Endothelial cell of umbilical vein (primary cell): ENCODE data around the gene GLYATL1. TPM values are rescaled to one million over a fixed set of nuclear protein-coding genes. Genes with fewer than 3 reads are reported as not detected.

Experiments used
- BruUV-seq: library from RNA; stranded (reverse); fragments of 400-500 nt; replicated peaks from 2 replicates; lab custom pipeline; 2021; lab: Mats Ljungman, UMichigan
- CTCF ChIA-PET: fragments of 300-600, 350-600 bp; sonication (Branson Sonifier 250); formaldehyde crosslinking; loops from one replicate; lab custom pipeline; 2021; ENCODE audit warnings: antibody characterized with exemption, inconsistent platforms; lab: Charles Lee
- POLR2A ChIA-PET: fragments of 300-600, 350-600 bp; sonication (Branson Sonifier 250); formaldehyde crosslinking; loops from one replicate; lab custom pipeline; 2021; ENCODE audit warnings: antibody characterized with exemption, inconsistent platforms; lab: Charles Lee
- DNase-seq: peaks from one replicate; pipeline ENCODE4 v3.0.0-alpha.2; 2011; ENCODE audit warnings: low read depth, low spot score
- FAIRE-seq: peaks from 2 replicates; lab custom pipeline; 2011; peaks lifted over from hg19 to GRCh38; lab: Jason Lieb, UNC
- H2AFZ ChIP-seq: 2 replicates; pipeline ENCODE4 v1.6.0; 2012; ENCODE audit warnings: low read depth, low read length, control low read depth, inconsistent platforms
- H3K27ac ChIP-seq: 2 replicates; pipeline ENCODE4 v1.5.1; 2011; ENCODE audit warnings: low read depth, mild to moderate bottlenecking, control low read depth, low read length, moderate library complexity; ENCODE audit not compliant: insufficient read depth
- H3K27me3 ChIP-seq, 2 experiments: 2 replicates each; pipeline versions ENCODE4 v1.6.0 to v1.6.1; 2011; ENCODE audit warnings: low read length in 2 of 2, mixed read lengths in 1 of 2; ENCODE audit not compliant: control insufficient read depth in 2 of 2, insufficient read depth in 2 of 2
- H3K36me3 ChIP-seq, 2 experiments: 2 replicates in 1 of 2; 3 replicates in 1 of 2; pipeline ENCODE4 v1.5.1; 2011; ENCODE audit warnings: low read length in 2 of 2, mild to moderate bottlenecking in 1 of 2, moderate library complexity in 1 of 2; ENCODE audit not compliant: control insufficient read depth in 2 of 2, insufficient read depth in 2 of 2; ENCODE audit errors: extremely low read depth in 1 of 2
- H3K4me1 ChIP-seq: 3 replicates; pipeline ENCODE4 v1.5.1; 2011; ENCODE audit warnings: mild to moderate bottlenecking, low read length; ENCODE audit not compliant: control insufficient read depth, insufficient read depth; ENCODE audit errors: extremely low read depth
- H3K4me2 ChIP-seq: 2 replicates; pipeline ENCODE4 v1.6.1; 2011; ENCODE audit warnings: low read length, control low read depth, mixed read lengths; ENCODE audit not compliant: insufficient read depth
- H3K4me3 ChIP-seq, 3 experiments: fragments of 200-600 bp in 1 of 3; sonication (generic), shearing (Covaris generic) in 1 of 3; replicated peaks in 1 of 3; 2 replicates each; pipeline ENCODE4 v1.5.1; 2011 to 2016; ENCODE audit warnings: control low read depth in 3 of 3, low read length in 3 of 3, mild to moderate bottlenecking in 2 of 3, inconsistent platforms in 1 of 3, low read depth in 1 of 3, moderate library complexity in 1 of 3; ENCODE audit not compliant: insufficient read depth in 1 of 3
- H3K79me2 ChIP-seq: 2 replicates; pipeline ENCODE4 v1.6.0; 2012; ENCODE audit warnings: low read length, inconsistent platforms; ENCODE audit not compliant: control insufficient read depth, insufficient read depth
- H3K9ac ChIP-seq: replicated peaks from 2 replicates; pipeline ENCODE3; 2011; ENCODE audit warnings: low read length, control low read depth; ENCODE audit not compliant: insufficient read depth; ENCODE audit errors: extremely low read depth
- H3K9me1 ChIP-seq: replicated peaks from 3 replicates; pipeline ENCODE4 v1.6.0; 2011; ENCODE audit warnings: mild to moderate bottlenecking, low read length; ENCODE audit not compliant: control insufficient read depth, insufficient read depth; ENCODE audit errors: extremely low read depth
- H3K9me3 ChIP-seq: replicated peaks from 2 replicates; pipeline ENCODE4 v1.5.1; 2012; ENCODE audit warnings: low read length, inconsistent platforms; ENCODE audit not compliant: control insufficient read depth, insufficient read depth
- H4K20me1 ChIP-seq: replicated peaks from 2 replicates; pipeline ENCODE3; 2011; ENCODE audit warnings: mild to moderate bottlenecking, low read length; ENCODE audit not compliant: control insufficient read depth, insufficient read depth; ENCODE audit errors: extremely low read depth
- EZH2 ChIP-seq: IDR thresholded peaks from 2 replicates; pipeline ENCODE4 v1.6.1; 2012; ENCODE audit warnings: borderline replicate concordance, low read depth, mild to moderate bottlenecking, moderate library complexity, low read length, inconsistent platforms; ENCODE audit not compliant: severe bottlenecking
- FOS ChIP-seq: IDR thresholded peaks from 2 replicates; pipeline ENCODE4 v1.6.1; 2011; ENCODE audit warnings: mild to moderate bottlenecking, low read length, moderate library complexity, borderline replicate concordance; ENCODE audit not compliant: insufficient read depth
- GATA2 ChIP-seq: IDR thresholded peaks from 2 replicates; pipeline ENCODE4 v1.7.0; 2011; ENCODE audit warnings: low read depth, mild to moderate bottlenecking, moderate library complexity, mixed read lengths, low read length; ENCODE audit not compliant: insufficient read length, insufficient read depth
- JUN ChIP-seq: IDR thresholded peaks from 2 replicates; pipeline ENCODE4 v1.6.1; 2011; ENCODE audit warnings: borderline replicate concordance, low read depth; ENCODE audit not compliant: insufficient read length, insufficient read depth
- MYC ChIP-seq: IDR thresholded peaks from one replicate; pipeline ENCODE4 v1.6.1; 2011; ENCODE audit warnings: mild to moderate bottlenecking, low read depth, low read length
- POLR2A ChIP-seq: IDR thresholded peaks from 2 replicates; pipeline ENCODE4 v1.6.1; 2012; ENCODE audit warnings: low read depth, mild to moderate bottlenecking, control low read depth, low read length
- POLR2AphosphoS5 ChIP-seq: IDR thresholded peaks from 2 replicates; pipeline ENCODE4 v1.6.1; 2012; ENCODE audit warnings: low read depth, mild to moderate bottlenecking, control low read depth, low read length, moderate library complexity; ENCODE audit not compliant: insufficient read depth
- dilution Hi-C: fragments of 300-500 bp; cut with MboI; formaldehyde crosslinking; loops from one replicate; pipeline ENCODE4 v1.15.0; 2019; ENCODE audit warnings: low sequenced_read_pairs; ENCODE audit not compliant: extremely low pct_ligation_motif_present
- intact Hi-C: fragments of 100-400 bp; cut with micrococcal nuclease; formaldehyde crosslinking; loops from one replicate; pipeline ENCODE4 v1.10.0; 2022
- polyA plus RNA-seq, 4 experiments: library from polyadenylated mRNA; depleted of rRNA in 3 of 4; stranded (reverse) in 3 of 4; unstranded in 1 of 4; fragments of >200 nt; gene quantifications; 2 replicates each; pipeline versions ENCODE4 v1.2.1 to v1.2.3, GENCODE V29; 2011 to 2012; ENCODE audit warnings: missing spikeins in 1 of 4
- total RNA-seq: library from RNA; stranded (reverse); gene quantifications from 2 replicates; pipeline ENCODE4 v1.2.3, GENCODE V29; 2021
- TF ChIP-seq, protein P1 (sequence below): IDR thresholded peaks from 2 replicates; pipeline ENCODE4 v1.6.1; 2011; ENCODE audit not compliant: insufficient read depth, insufficient read length
- TF ChIP-seq, protein P2 (sequence below), 2 donors: IDR thresholded peaks; 1 replicate in 1 of 2; 2 replicates in 1 of 2; pipeline ENCODE4 v1.5.1; 2011; ENCODE audit warnings: low read length in 2 of 2, mild to moderate bottlenecking in 2 of 2, moderate library complexity in 2 of 2, control low read depth in 1 of 2, inconsistent platforms in 1 of 2, low read depth in 1 of 2; ENCODE audit not compliant: insufficient read depth in 1 of 2; ENCODE audit errors: extremely low read depth in 1 of 2

Gene GLYATL1
- total and polyA plus RNA-seq, 2 donors (not counting 3 experiments of a cell fraction or from before 2014, with no cell fraction given) = not detected

DNA sequence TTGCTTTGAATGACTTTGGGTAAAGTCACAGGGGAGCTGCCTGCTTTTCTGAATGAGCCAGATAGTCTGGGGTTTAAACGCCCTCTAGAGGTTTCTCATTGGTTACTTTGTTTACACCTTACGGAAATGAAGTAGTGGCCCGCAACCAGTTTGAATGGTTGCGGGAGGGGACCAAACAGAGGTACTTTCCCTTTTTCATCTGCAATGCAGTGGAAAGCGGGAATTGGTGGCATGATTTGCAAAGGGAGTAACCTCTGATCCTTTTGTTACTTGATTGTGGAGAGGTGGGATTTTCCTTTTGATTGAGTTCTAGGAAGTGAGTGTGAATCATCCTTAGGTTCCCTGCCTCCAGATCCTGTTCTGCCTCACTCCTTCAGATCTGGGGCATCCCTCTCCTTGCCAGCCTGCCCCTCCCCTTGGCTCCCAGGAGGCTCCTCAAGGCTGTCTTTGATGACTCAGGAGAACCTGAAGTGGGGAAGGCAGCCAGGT is 15.9 kb upstream of the GLYATL1 start:
- POLR2A ChIA-PET = no interaction called here
- CTCF ChIA-PET = no interaction called here
- peaks cover 1 to 3% of the 10 kb centered on the region in 2 experiments for H3K27me3 ChIP-seq
- H4K20me1 ChIP-seq = no peaks in the 10 kb centered on the region
- no peak overlapping the region for H3K4me2 ChIP-seq
- H3K4me1 ChIP-seq = no peaks in the 10 kb centered on the region
- DNase-seq (no peak), FAIRE-seq (no peak)
- no peak overlapping the region for H2AFZ ChIP-seq
- dilution Hi-C loops = no loop called here
- no peak overlapping the region for H3K9ac ChIP-seq
- H3K9me3 ChIP-seq = no peaks in the 10 kb centered on the region
- TF ChIP-seq JUN (no peak), POLR2AphosphoS5 (no peak)
- TF ChIP-seq, protein P1, sequence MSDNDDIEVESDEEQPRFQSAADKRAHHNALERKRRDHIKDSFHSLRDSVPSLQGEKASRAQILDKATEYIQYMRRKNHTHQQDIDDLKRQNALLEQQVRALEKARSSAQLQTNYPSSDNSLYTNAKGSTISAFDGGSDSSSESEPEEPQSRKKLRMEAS = no peak
- no peak overlapping the region for H3K27ac ChIP-seq
- H3K36me3 ChIP-seq = no peaks in the 10 kb centered on the region
- intact Hi-C loops = no loop called here
- H3K4me3 ChIP-seq = no peak overlapping the region
- no peaks in the 10 kb centered on the region for H3K9me1 ChIP-seq
- no TSS peak for BruUV-seq
- no peaks in the 10 kb centered on the region for H3K79me2 ChIP-seq

DNA sequence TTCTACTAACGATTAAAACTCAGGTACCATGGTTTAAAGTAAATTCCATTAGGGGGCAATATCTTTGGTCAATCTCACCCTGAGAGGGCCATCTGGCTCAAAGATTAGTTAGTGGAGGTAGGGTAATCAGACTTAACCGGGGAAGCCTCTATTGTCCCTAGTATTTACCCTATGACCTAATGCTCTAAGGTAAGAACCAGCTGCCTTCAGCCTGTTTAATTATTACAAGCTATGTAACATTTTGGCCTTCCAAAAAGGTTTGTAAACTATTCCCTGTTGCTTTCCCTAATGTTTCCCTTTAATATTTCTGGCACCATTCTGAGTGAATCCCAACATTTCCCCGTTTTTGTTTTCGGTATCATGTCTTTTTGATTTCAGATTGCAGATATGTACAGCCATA is 15.1 kb upstream of the GLYATL1 start:
- peaks cover 1 to 3% of the 10 kb centered on the region in 2 experiments for H3K27me3 ChIP-seq
- H3K9me3 ChIP-seq = no peaks in the 10 kb centered on the region
- H3K4me1 ChIP-seq = no peaks in the 10 kb centered on the region
- DNase-seq (no peak), FAIRE-seq (no peak)
- ChIA-PET POLR2A (no interaction called here), CTCF (no interaction called here)
- no peak overlapping the region for H3K4me3 ChIP-seq
- H2AFZ ChIP-seq = no peak overlapping the region
- H3K36me3 ChIP-seq = no peaks in the 10 kb centered on the region
- H3K9me1 ChIP-seq = no peaks in the 10 kb centered on the region
- no peaks in the 10 kb centered on the region for H3K79me2 ChIP-seq
- H3K9ac ChIP-seq = no peak overlapping the region
- no peak overlapping the region for H3K4me2 ChIP-seq
- intact Hi-C loops = no loop called here
- no TSS peak for BruUV-seq
- no peaks in the 10 kb centered on the region for H4K20me1 ChIP-seq
- dilution Hi-C loops = no loop called here
- TF ChIP-seq GATA2 (no peak), EZH2 (no peak), POLR2AphosphoS5 (no peak), FOS (no peak), JUN (no peak), MYC (no peak), POLR2A (no peak)
- TF ChIP-seq, protein P2, sequence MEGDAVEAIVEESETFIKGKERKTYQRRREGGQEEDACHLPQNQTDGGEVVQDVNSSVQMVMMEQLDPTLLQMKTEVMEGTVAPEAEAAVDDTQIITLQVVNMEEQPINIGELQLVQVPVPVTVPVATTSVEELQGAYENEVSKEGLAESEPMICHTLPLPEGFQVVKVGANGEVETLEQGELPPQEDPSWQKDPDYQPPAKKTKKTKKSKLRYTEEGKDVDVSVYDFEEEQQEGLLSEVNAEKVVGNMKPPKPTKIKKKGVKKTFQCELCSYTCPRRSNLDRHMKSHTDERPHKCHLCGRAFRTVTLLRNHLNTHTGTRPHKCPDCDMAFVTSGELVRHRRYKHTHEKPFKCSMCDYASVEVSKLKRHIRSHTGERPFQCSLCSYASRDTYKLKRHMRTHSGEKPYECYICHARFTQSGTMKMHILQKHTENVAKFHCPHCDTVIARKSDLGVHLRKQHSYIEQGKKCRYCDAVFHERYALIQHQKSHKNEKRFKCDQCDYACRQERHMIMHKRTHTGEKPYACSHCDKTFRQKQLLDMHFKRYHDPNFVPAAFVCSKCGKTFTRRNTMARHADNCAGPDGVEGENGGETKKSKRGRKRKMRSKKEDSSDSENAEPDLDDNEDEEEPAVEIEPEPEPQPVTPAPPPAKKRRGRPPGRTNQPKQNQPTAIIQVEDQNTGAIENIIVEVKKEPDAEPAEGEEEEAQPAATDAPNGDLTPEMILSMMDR (IDR thresholded peaks at IDR 0.05; ENCODE audit: extremely low read depth in 1 of 2, insufficient read depth in 1 of 2, low read depth in 1 of 2, low read length in 2 of 2) = no peak
- TF ChIP-seq, protein P1 = no peak
- H3K27ac ChIP-seq = no peak overlapping the region
